Activated CD8-positive, alpha-beta memory T cell treated with anti-CD3 and anti-CD28 coated beads for 1 hour (primary cell): Measurements from ENCODE around the gene EHMT2.
"Not testable (repeated sequence)": the region's sequence is repeated elsewhere in the genome, so short reads cannot be mapped to it uniquely, and the experiment has no call there.

Experiments used
- DNase-seq, 2 donors: peaks; one replicate each; pipeline ENCODE4 v3.0.0-alpha.2; 2020; ENCODE audit warnings: low read depth in 1 of 2; ENCODE audit errors: extremely low read depth in 1 of 2

The EHMT2 gene

GRCh38 chr6:31897612-31898382 is at the start of gene EHMT2:
Gene EHMT2 (minus strand): TSS chr6:31897698. CDS start chr6:31897677, 21 bp downstream.
- peak; percentile 28 to 75 for DNase-seq

- DNase-seq = no peak
Observed at GRCh38 chr6:31947070-31947675, 49.7 kb upstream of the EHMT2 start.

- no peak for DNase-seq
Observed at GRCh38 chr6:31946370-31946885, 48.9 kb upstream of the EHMT2 start.

- DNase-seq = no peak
Observed at GRCh38 chr6:31945507-31946369, 48.2 kb upstream of the EHMT2 start, which contains the start of gene CFB. Gene CFB (plus strand): TSS chr6:31946095. CDS start chr6:31946222, 127 bp downstream.

GRCh38 chr6:31945154-31945506 is 47.6 kb upstream of the EHMT2 start:
- no peak for DNase-seq

GRCh38 chr6:31943742-31944141 is 46.2 kb upstream of the EHMT2 start:
- no peak for DNase-seq

GRCh38 chr6:31940256-31940664 is 42.8 kb upstream of the EHMT2 start:
- no peak for DNase-seq

- no peak for DNase-seq
Observed at GRCh38 chr6:31935823-31936222, 38.3 kb upstream of the EHMT2 start.

- DNase-seq = no peak
Observed at GRCh38 chr6:31935021-31935420, 37.5 kb upstream of the EHMT2 start.

GRCh38 chr6:31933537-31933936 is 36.0 kb upstream of the EHMT2 start:
- DNase-seq = no peak

GRCh38 chr6:31932137-31932536 is 34.6 kb upstream of the EHMT2 start:
- not testable (repeated sequence) for DNase-seq

GRCh38 chr6:31930962-31931361 is 33.5 kb upstream of the EHMT2 start:
- no peak for DNase-seq

GRCh38 chr6:31928672-31928939 is 31.1 kb upstream of the EHMT2 start:
- no peak for DNase-seq

- DNase-seq = no peak
Observed at GRCh38 chr6:31927863-31928671, 30.6 kb upstream of the EHMT2 start.

GRCh38 chr6:31927242-31927862 is 29.9 kb upstream of the EHMT2 start, which contains the start of gene C2:
Gene C2 (plus strand): TSS chr6:31927717. CDS start chr6:31927753, 36 bp downstream.
- no peak for DNase-seq

- no peak for DNase-seq
Observed at GRCh38 chr6:31922942-31923341, 25.4 kb upstream of the EHMT2 start.

- no peak for DNase-seq
Observed at GRCh38 chr6:31920811-31921210, 23.3 kb upstream of the EHMT2 start.

GRCh38 chr6:31919624-31920303 is 22.3 kb upstream of the EHMT2 start:
- DNase-seq = no peak

- DNase-seq = no peak
Observed at GRCh38 chr6:31918069-31918720, 20.7 kb upstream of the EHMT2 start.
